HEK293 (cell line): ENCODE data around the gene USHBP1.
A peak's percentile ranks its signal among the peaks of the same experiment; 100 is the strongest.

Experiments used
- EGR2 ChIP-seq: fragments of 450-650 bp; formaldehyde crosslinking; IDR thresholded peaks from 2 replicates; pipeline ENCODE4 v1.5.1; 2016; ENCODE audit warnings: low read depth, missing biosample characterization, missing genetic modification characterization
- HOXA7 ChIP-seq: sonication (generic); formaldehyde crosslinking; IDR thresholded peaks from 2 replicates; pipeline ENCODE4 v1.8.1; 2022; ENCODE audit warnings: missing genetic modification reagents, borderline replicate concordance
- KLF16 ChIP-seq: fragments of 450-650 bp; formaldehyde crosslinking; IDR thresholded peaks from 2 replicates; pipeline ENCODE4 v1.5.1; 2017; ENCODE audit warnings: missing biosample characterization, missing genetic modification characterization
- KLF9 ChIP-seq: fragments of 450-650 bp; formaldehyde crosslinking; IDR thresholded peaks from 2 replicates; pipeline ENCODE4 v1.5.1; 2016; ENCODE audit warnings: missing biosample characterization, missing genetic modification characterization, low read depth
- OSR2 ChIP-seq: fragments of 450-650 bp; formaldehyde crosslinking; IDR thresholded peaks from 2 replicates; pipeline ENCODE4 v1.5.1; 2016; ENCODE audit warnings: missing biosample characterization, missing genetic modification characterization
- SP7 ChIP-seq: fragments of 450-650 bp; formaldehyde crosslinking; IDR thresholded peaks from 2 replicates; pipeline ENCODE4 v1.5.1; 2016; ENCODE audit warnings: missing biosample characterization, missing genetic modification characterization
- ZBTB1 ChIP-seq: fragments of 450-650 bp; formaldehyde crosslinking; IDR thresholded peaks from 2 replicates; pipeline ENCODE4 v1.5.1; 2016; ENCODE audit warnings: missing biosample characterization, missing genetic modification characterization
- ZBTB48 ChIP-seq: fragments of 450-650 bp; formaldehyde crosslinking; IDR thresholded peaks from 2 replicates; pipeline ENCODE4 v1.5.1; 2016; ENCODE audit warnings: missing biosample characterization, missing genetic modification characterization
- ZFHX2 ChIP-seq: fragments of 450-650 bp; formaldehyde crosslinking; conservative IDR thresholded peaks from 2 replicates; pipeline ENCODE4 v1.5.1; 2016; ENCODE audit warnings: missing biosample characterization, missing genetic modification characterization
- ZNF112 ChIP-seq: fragments of 450-650 bp; formaldehyde crosslinking; IDR thresholded peaks from 2 replicates; pipeline ENCODE4 v1.5.0; 2017; ENCODE audit warnings: missing biosample characterization, missing genetic modification characterization
- ZNF133 ChIP-seq: fragments of 450-650 bp; formaldehyde crosslinking; IDR thresholded peaks from 2 replicates; pipeline ENCODE4 v1.5.1; 2016; ENCODE audit warnings: missing biosample characterization, missing genetic modification characterization
- ZNF292 ChIP-seq: fragments of 450-650 bp; formaldehyde crosslinking; IDR thresholded peaks from 2 replicates; pipeline ENCODE4 v1.5.1; 2016; ENCODE audit warnings: low read depth, missing biosample characterization, missing genetic modification characterization, borderline replicate concordance
- ZNF350 ChIP-seq: fragments of 450-650 bp; formaldehyde crosslinking; IDR thresholded peaks from 2 replicates; pipeline ENCODE4 v1.5.0; 2017; ENCODE audit warnings: missing biosample characterization, mild to moderate bottlenecking, missing genetic modification characterization
- ZNF354C ChIP-seq: fragments of 450-650 bp; formaldehyde crosslinking; IDR thresholded peaks from 2 replicates; pipeline ENCODE4 v1.5.1; 2016; ENCODE audit warnings: missing biosample characterization, missing genetic modification characterization, low read depth, borderline replicate concordance
- ZNF530 ChIP-seq: fragments of 450-650 bp; formaldehyde crosslinking; IDR thresholded peaks from 2 replicates; pipeline ENCODE4 v1.5.1; 2016; ENCODE audit warnings: low read depth, missing biosample characterization, missing genetic modification characterization
- ZNF561 ChIP-seq: fragments of 450-650 bp; IDR thresholded peaks from 2 replicates; pipeline ENCODE4 v1.5.1; 2018; ENCODE audit warnings: missing biosample characterization, missing genetic modification characterization, borderline replicate concordance
- ZNF600 ChIP-seq: fragments of 450-650 bp; formaldehyde crosslinking; IDR thresholded peaks from 2 replicates; pipeline ENCODE4 v1.5.1; 2016; ENCODE audit warnings: missing biosample characterization, missing genetic modification characterization
- ZNF654 ChIP-seq: fragments of 450-650 bp; formaldehyde crosslinking; IDR thresholded peaks from 2 replicates; pipeline ENCODE4 v1.5.1; 2016; ENCODE audit warnings: low read depth, missing biosample characterization, missing genetic modification characterization
- ZNF701 ChIP-seq: fragments of 450-650 bp; formaldehyde crosslinking; IDR thresholded peaks from 2 replicates; pipeline ENCODE4 v1.5.1; 2016; ENCODE audit warnings: missing biosample characterization, missing genetic modification characterization
- ZNF776 ChIP-seq: fragments of 450-650 bp; formaldehyde crosslinking; IDR thresholded peaks from 2 replicates; pipeline ENCODE4 v1.5.0; 2017; ENCODE audit warnings: missing biosample characterization, missing genetic modification characterization, borderline replicate concordance
- ZSCAN30 ChIP-seq: fragments of 450-650 bp; IDR thresholded peaks from 2 replicates; pipeline ENCODE4 v1.5.1; 2018; ENCODE audit warnings: missing biosample characterization, mild to moderate bottlenecking, missing genetic modification characterization, moderate library complexity
- TF ChIP-seq, protein P1 (sequence below): fragments of 450-650 bp; formaldehyde crosslinking; IDR thresholded peaks from 2 replicates; pipeline ENCODE4 v1.5.1; 2016; ENCODE audit warnings: missing biosample characterization, missing genetic modification characterization
- TF ChIP-seq, protein P2 (sequence below): fragments of 450-650 bp; formaldehyde crosslinking; IDR thresholded peaks from 2 replicates; pipeline ENCODE4 v1.5.1; 2016; ENCODE audit warnings: missing biosample characterization, missing genetic modification characterization, borderline replicate concordance
- TF ChIP-seq, protein P3 (sequence below): fragments of 450-650 bp; formaldehyde crosslinking; IDR thresholded peaks from 2 replicates; pipeline ENCODE4; 2016; ENCODE audit warnings: missing biosample characterization, missing genetic modification characterization
- TF ChIP-seq, protein P4 (sequence below): fragments of 450-650 bp; formaldehyde crosslinking; IDR thresholded peaks from 2 replicates; pipeline ENCODE4 v1.5.1; 2016; ENCODE audit warnings: missing biosample characterization, missing genetic modification characterization
- TF ChIP-seq, protein P5 (sequence below): fragments of 450-650 bp; formaldehyde crosslinking; IDR thresholded peaks from 2 replicates; pipeline ENCODE4 v1.5.1; 2017; ENCODE audit warnings: missing biosample characterization, missing genetic modification characterization
- TF ChIP-seq, protein P6 (sequence below): fragments of 450-650 bp; formaldehyde crosslinking; IDR thresholded peaks from 2 replicates; pipeline ENCODE4 v1.5.1; 2016; ENCODE audit warnings: missing biosample characterization, missing genetic modification characterization, low read depth
- TF ChIP-seq, protein P7 (sequence below): fragments of 450-650 bp; formaldehyde crosslinking; IDR thresholded peaks from 2 replicates; pipeline ENCODE4 v1.5.1; 2016; ENCODE audit warnings: missing biosample characterization, missing genetic modification characterization

USHBP1 gene

DNA sequence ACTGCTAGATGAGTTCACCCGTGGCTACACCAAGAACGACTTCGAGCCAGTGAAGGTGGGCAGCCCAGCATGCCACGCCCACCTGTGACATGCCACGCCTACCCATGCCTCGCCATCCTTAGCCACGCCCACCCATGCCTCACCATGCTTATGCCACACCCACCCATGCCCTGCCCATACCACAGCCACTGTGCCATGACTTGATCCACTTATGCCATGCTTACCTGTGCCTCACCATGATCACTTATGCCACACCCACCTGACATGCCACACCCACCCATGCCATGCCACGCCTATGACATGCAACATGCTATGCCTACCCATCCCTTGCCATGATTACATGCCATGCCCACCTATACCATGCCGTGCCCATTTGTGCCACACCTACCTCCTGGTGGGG is 62.3 kb downstream of the USHBP1 start (continued):
- TF ChIP-seq, protein P1, sequence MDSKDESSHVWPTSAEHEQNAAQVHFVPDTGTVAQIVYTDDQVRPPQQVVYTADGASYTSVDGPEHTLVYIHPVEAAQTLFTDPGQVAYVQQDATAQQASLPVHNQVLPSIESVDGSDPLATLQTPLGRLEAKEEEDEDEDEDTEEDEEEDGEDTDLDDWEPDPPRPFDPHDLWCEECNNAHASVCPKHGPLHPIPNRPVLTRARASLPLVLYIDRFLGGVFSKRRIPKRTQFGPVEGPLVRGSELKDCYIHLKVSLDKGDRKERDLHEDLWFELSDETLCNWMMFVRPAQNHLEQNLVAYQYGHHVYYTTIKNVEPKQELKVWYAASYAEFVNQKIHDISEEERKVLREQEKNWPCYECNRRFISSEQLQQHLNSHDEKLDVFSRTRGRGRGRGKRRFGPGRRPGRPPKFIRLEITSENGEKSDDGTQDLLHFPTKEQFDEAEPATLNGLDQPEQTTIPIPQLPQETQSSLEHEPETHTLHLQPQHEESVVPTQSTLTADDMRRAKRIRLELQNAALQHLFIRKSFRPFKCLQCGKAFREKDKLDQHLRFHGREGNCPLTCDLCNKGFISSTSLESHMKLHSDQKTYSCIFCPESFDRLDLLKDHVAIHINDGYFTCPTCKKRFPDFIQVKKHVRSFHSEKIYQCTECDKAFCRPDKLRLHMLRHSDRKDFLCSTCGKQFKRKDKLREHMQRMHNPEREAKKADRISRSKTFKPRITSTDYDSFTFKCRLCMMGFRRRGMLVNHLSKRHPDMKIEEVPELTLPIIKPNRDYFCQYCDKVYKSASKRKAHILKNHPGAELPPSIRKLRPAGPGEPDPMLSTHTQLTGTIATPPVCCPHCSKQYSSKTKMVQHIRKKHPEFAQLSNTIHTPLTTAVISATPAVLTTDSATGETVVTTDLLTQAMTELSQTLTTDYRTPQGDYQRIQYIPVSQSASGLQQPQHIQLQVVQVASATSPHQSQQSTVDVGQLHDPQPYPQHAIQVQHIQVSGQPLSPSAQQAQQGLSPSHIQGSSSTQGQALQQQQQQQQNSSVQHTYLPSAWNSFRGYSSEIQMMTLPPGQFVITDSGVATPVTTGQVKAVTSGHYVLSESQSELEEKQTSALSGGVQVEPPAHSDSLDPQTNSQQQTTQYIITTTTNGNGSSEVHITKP (tag by site-specific recombination), result no peak
- TF ChIP-seq ZNF530, result no peak
- TF ChIP-seq ZNF292 (tag by site-specific recombination), result no peak
- TF ChIP-seq ZNF133 (tag by site-specific recombination), result no peak
- TF ChIP-seq ZFHX2 (tag by site-specific recombination), result peak; percentile 39
- TF ChIP-seq, protein P2, sequence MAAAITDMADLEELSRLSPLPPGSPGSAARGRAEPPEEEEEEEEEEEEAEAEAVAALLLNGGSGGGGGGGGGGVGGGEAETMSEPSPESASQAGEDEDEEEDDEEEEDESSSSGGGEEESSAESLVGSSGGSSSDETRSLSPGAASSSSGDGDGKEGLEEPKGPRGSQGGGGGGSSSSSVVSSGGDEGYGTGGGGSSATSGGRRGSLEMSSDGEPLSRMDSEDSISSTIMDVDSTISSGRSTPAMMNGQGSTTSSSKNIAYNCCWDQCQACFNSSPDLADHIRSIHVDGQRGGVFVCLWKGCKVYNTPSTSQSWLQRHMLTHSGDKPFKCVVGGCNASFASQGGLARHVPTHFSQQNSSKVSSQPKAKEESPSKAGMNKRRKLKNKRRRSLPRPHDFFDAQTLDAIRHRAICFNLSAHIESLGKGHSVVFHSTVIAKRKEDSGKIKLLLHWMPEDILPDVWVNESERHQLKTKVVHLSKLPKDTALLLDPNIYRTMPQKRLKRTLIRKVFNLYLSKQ (tag by site-specific recombination), result no peak
- TF ChIP-seq, protein P3, sequence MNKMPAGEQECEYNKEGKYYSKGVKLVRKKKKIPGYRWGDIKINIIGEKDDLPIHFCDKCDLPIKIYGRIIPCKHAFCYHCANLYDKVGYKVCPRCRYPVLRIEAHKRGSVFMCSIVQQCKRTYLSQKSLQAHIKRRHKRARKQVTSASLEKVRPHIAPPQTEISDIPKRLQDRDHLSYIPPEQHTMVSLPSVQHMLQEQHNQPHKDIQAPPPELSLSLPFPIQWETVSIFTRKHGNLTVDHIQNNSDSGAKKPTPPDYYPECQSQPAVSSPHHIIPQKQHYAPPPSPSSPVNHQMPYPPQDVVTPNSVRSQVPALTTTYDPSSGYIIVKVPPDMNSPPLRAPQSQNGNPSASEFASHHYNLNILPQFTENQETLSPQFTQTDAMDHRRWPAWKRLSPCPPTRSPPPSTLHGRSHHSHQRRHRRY (tag by site-specific recombination), result no peak
- no peak for TF ChIP-seq ZNF350 (tag by site-specific recombination)
- no peak for TF ChIP-seq ZNF354C (tag by site-specific recombination)
- no peak for TF ChIP-seq HOXA7 (CRISPR knock-in tag)
- TF ChIP-seq, protein P4, sequence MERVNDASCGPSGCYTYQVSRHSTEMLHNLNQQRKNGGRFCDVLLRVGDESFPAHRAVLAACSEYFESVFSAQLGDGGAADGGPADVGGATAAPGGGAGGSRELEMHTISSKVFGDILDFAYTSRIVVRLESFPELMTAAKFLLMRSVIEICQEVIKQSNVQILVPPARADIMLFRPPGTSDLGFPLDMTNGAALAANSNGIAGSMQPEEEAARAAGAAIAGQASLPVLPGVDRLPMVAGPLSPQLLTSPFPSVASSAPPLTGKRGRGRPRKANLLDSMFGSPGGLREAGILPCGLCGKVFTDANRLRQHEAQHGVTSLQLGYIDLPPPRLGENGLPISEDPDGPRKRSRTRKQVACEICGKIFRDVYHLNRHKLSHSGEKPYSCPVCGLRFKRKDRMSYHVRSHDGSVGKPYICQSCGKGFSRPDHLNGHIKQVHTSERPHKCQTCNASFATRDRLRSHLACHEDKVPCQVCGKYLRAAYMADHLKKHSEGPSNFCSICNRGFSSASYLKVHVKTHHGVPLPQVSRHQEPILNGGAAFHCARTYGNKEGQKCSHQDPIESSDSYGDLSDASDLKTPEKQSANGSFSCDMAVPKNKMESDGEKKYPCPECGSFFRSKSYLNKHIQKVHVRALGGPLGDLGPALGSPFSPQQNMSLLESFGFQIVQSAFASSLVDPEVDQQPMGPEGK (tag by site-specific recombination), result no peak
- TF ChIP-seq, protein P5, sequence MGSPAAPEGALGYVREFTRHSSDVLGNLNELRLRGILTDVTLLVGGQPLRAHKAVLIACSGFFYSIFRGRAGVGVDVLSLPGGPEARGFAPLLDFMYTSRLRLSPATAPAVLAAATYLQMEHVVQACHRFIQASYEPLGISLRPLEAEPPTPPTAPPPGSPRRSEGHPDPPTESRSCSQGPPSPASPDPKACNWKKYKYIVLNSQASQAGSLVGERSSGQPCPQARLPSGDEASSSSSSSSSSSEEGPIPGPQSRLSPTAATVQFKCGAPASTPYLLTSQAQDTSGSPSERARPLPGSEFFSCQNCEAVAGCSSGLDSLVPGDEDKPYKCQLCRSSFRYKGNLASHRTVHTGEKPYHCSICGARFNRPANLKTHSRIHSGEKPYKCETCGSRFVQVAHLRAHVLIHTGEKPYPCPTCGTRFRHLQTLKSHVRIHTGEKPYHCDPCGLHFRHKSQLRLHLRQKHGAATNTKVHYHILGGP, result no peak
- no peak for TF ChIP-seq ZBTB48 (tag by site-specific recombination)
- TF ChIP-seq ZNF561 (tag by site-specific recombination), result no peak
- TF ChIP-seq ZNF112, result no peak
- TF ChIP-seq ZNF701 (tag by site-specific recombination), result no peak
- TF ChIP-seq ZSCAN30, result no peak
- TF ChIP-seq ZNF654 (tag by site-specific recombination), result no peak
- no peak for TF ChIP-seq OSR2 (tag by site-specific recombination)
- TF ChIP-seq KLF9, result peak; percentile 100
- no peak for TF ChIP-seq SP7 (tag by site-specific recombination)
- TF ChIP-seq EGR2 (tag by site-specific recombination), result peak; percentile 44
- no peak for TF ChIP-seq ZNF776 (tag by site-specific recombination)
- TF ChIP-seq, protein P6, sequence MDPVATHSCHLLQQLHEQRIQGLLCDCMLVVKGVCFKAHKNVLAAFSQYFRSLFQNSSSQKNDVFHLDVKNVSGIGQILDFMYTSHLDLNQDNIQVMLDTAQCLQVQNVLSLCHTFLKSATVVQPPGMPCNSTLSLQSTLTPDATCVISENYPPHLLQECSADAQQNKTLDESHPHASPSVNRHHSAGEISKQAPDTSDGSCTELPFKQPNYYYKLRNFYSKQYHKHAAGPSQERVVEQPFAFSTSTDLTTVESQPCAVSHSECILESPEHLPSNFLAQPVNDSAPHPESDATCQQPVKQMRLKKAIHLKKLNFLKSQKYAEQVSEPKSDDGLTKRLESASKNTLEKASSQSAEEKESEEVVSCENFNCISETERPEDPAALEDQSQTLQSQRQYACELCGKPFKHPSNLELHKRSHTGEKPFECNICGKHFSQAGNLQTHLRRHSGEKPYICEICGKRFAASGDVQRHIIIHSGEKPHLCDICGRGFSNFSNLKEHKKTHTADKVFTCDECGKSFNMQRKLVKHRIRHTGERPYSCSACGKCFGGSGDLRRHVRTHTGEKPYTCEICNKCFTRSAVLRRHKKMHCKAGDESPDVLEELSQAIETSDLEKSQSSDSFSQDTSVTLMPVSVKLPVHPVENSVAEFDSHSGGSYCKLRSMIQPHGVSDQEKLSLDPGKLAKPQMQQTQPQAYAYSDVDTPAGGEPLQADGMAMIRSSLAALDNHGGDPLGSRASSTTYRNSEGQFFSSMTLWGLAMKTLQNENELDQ (tag by site-specific recombination), result no peak
- TF ChIP-seq, protein P7, sequence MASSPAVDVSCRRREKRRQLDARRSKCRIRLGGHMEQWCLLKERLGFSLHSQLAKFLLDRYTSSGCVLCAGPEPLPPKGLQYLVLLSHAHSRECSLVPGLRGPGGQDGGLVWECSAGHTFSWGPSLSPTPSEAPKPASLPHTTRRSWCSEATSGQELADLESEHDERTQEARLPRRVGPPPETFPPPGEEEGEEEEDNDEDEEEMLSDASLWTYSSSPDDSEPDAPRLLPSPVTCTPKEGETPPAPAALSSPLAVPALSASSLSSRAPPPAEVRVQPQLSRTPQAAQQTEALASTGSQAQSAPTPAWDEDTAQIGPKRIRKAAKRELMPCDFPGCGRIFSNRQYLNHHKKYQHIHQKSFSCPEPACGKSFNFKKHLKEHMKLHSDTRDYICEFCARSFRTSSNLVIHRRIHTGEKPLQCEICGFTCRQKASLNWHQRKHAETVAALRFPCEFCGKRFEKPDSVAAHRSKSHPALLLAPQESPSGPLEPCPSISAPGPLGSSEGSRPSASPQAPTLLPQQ (tag by site-specific recombination), result no peak
- TF ChIP-seq ZBTB1 (tag by site-specific recombination), result no peak
- TF ChIP-seq ZNF600 (tag by site-specific recombination), result no peak
- TF ChIP-seq KLF16, result peak; percentile 91
